OCI-LY7 (cell line): ENCODE data around the gene DUSP21. TPM values are rescaled to one million over a fixed set of nuclear protein-coding genes. Genes with fewer than 3 reads are reported as not detected.
"Not testable (repeated sequence)": the region's sequence is repeated elsewhere in the genome, so short reads cannot be mapped to it uniquely, and the experiment has no call there.

ENCODE experiments used
- BruUV-seq: library from RNA; stranded (reverse); fragments of 400-500 nt; replicated peaks from 2 replicates; lab custom pipeline; 2021; lab: Mats Ljungman, UMichigan
- CTCF ChIA-PET: fragments of 300-600 bp; sonication (Branson Sonifier 250); formaldehyde crosslinking; loops from one replicate; lab custom pipeline; 2022; ENCODE audit warnings: antibody characterized with exemption; ENCODE audit not compliant: unreplicated experiment; lab: Charles Lee
- POLR2A ChIA-PET: fragments of 300-600 bp; sonication (Branson Sonifier 250); formaldehyde crosslinking; loops from one replicate; lab custom pipeline; 2022; ENCODE audit warnings: antibody characterized with exemption; lab: Charles Lee
- DNase-seq: peaks from one replicate; pipeline ENCODE4 v3.0.0-alpha.2; 2015; ENCODE audit warnings: low spot score
- H2AFZ ChIP-seq: fragments of 200-600 bp; sonication (generic), shearing (Covaris generic); 2 replicates; pipeline ENCODE4 v1.6.1; 2014; ENCODE audit warnings: mild to moderate bottlenecking, antibody characterized with exemption, low read length, moderate library complexity
- H3K27ac ChIP-seq: fragments of 200-600 bp; sonication (generic); 2 replicates; pipeline ENCODE4 v1.5.1; 2014; ENCODE audit warnings: mixed run types, low read depth, mild to moderate bottlenecking, moderate library complexity, low read length, inconsistent platforms; ENCODE audit not compliant: poor library complexity, severe bottlenecking
- H3K36me3 ChIP-seq: fragments of 200-600 bp; sonication (generic); 2 replicates; pipeline ENCODE4 v1.6.1; 2014; ENCODE audit warnings: mild to moderate bottlenecking, antibody characterized with exemption, low read length, moderate library complexity, mixed read lengths; ENCODE audit not compliant: insufficient read depth
- H3K4me1 ChIP-seq: fragments of 200-600 bp; sonication (generic); 2 replicates; pipeline ENCODE4 v1.5.1; 2014; ENCODE audit warnings: mild to moderate bottlenecking, low read length; ENCODE audit not compliant: insufficient read depth, poor library complexity, severe bottlenecking
- H3K4me2 ChIP-seq: fragments of 200-600 bp; sonication (generic); 2 replicates; pipeline ENCODE4 v1.6.1; 2014; ENCODE audit warnings: mild to moderate bottlenecking, low read length
- H3K4me3 ChIP-seq: fragments of 200-600 bp; sonication (generic); 2 replicates; pipeline ENCODE4 v1.5.1; 2014; ENCODE audit warnings: mild to moderate bottlenecking, low read depth, low read length; ENCODE audit not compliant: poor library complexity, severe bottlenecking
- H3K79me2 ChIP-seq: fragments of 200-600 bp; sonication (generic); 2 replicates; pipeline ENCODE4 v1.6.1; 2016; ENCODE audit warnings: low read depth, mild to moderate bottlenecking, low read length, moderate library complexity, mixed read lengths; ENCODE audit not compliant: insufficient read depth
- H3K9me2 ChIP-seq: fragments of 200-600 bp; sonication (generic); 2 replicates; pipeline ENCODE4 v1.6.1; 2016; ENCODE audit warnings: mild to moderate bottlenecking, low read length, mixed read lengths; ENCODE audit not compliant: insufficient read depth
- H3K9me3 ChIP-seq: fragments of 200-600 bp; sonication (generic); 2 replicates; pipeline ENCODE4 v1.6.1; 2014; ENCODE audit warnings: mild to moderate bottlenecking, mixed run types, low read length, mixed read lengths
- H4K20me1 ChIP-seq: fragments of 200-600 bp; sonication (generic); 2 replicates; pipeline ENCODE4 v1.6.1; 2014; ENCODE audit warnings: mild to moderate bottlenecking, antibody characterized with exemption, low read length, moderate library complexity, mixed read lengths; ENCODE audit not compliant: insufficient read depth
- CTCF ChIP-seq: fragments of 200-600 bp; sonication (generic); conservative IDR thresholded peaks from 2 replicates; pipeline ENCODE4 v1.5.1; 2014; ENCODE audit warnings: mild to moderate bottlenecking, antibody characterized with exemption, low read length, moderate library complexity, mixed read lengths
- EZH2phosphoT487 ChIP-seq: fragments of 200-600 bp; sonication (generic); IDR thresholded peaks from 2 replicates; pipeline ENCODE4 v1.6.1; 2018; ENCODE audit warnings: low read depth, borderline replicate concordance, mild to moderate bottlenecking, mixed run types, antibody characterized with exemption, low read length, moderate library complexity, mixed read lengths
- intact Hi-C: fragments of 100-400 bp; cut with micrococcal nuclease; formaldehyde crosslinking; loops from one replicate; pipeline ENCODE4 v1.10.0; 2022; ENCODE audit not compliant: unreplicated experiment
- total RNA-seq, 2 experiments: library from RNA; depleted of rRNA in 1 of 2; stranded (reverse); fragments of >200 nt in 1 of 2; shearing (Covaris generic) in 1 of 2; gene quantifications; 2 replicates each; pipeline ENCODE4 v1.2.3, GENCODE V29; 2014 to 2022

Gene DUSP21
- total RNA-seq, 2 experiments from 2014 or later: not detected

- Histone ChIP-seq H3K4me2 (no peak overlapping the region), H3K9me2 (no peaks in the 10 kb centered on the region), H3K27ac (no peak overlapping the region), H3K79me2 (no peaks in the 10 kb centered on the region), H3K36me3 (no peaks in the 10 kb centered on the region), H3K4me1 (no peaks in the 10 kb centered on the region), H4K20me1 (no peaks in the 10 kb centered on the region), H3K9me3 (no peaks in the 10 kb centered on the region), H2AFZ (no peak overlapping the region), H3K4me3 (no peak overlapping the region)
- ChIA-PET CTCF (no interaction called here), POLR2A (no interaction called here)
- no peak for DNase-seq
- intact Hi-C loops: no loop called here
- BruUV-seq: no TSS peak
- no peak for TF ChIP-seq CTCF
Observed at GRCh38 chrX:44844204-44844603, 383 bp downstream of the DUSP21 start.

GRCh38 chrX:44850891-44851290 lies 7.1 kb downstream of the DUSP21 start:
- H2AFZ ChIP-seq, CTCF ChIA-PET, H4K20me1 ChIP-seq, H3K9me3 ChIP-seq, H3K4me3 ChIP-seq, H3K79me2 ChIP-seq, H3K4me1 ChIP-seq, H3K36me3 ChIP-seq, H3K9me2 ChIP-seq, BruUV-seq, H3K27ac ChIP-seq, POLR2A ChIA-PET, DNase-seq, intact Hi-C loops, H3K4me2 ChIP-seq: not testable (repeated sequence)

GRCh38 chrX:44871114-44871645 lies 27.4 kb downstream of the DUSP21 start:
- H3K9me2 ChIP-seq: no peaks in the 10 kb centered on the region
- H4K20me1 ChIP-seq: peaks cover 7% of the 10 kb centered on the region; the same call in 1 of the 2 replicates
- peaks cover 34% of the 10 kb centered on the region for H3K79me2 ChIP-seq
- TF ChIP-seq CTCF (no peak), EZH2phosphoT487 (no peak)
- CTCF ChIA-PET: interaction anchor here (0.7 kb wide), 1 partner anchor 329 kb away, joined by 4 read pairs; no protein-coding TSS in a partner anchor
- H3K4me1 ChIP-seq: peaks cover 5% of the 10 kb centered on the region
- H3K4me3 ChIP-seq: peak overlapping the region; percentile 87
- no TSS peak for BruUV-seq
- POLR2A ChIA-PET: no interaction called here
- no peak for DNase-seq
- H3K27ac ChIP-seq: peak overlapping the region; percentile 79
- intact Hi-C loops: loop anchor here (5.0 kb wide), 1 partner anchor 201 kb away; no protein-coding TSS in a partner anchor
- peak overlapping the region; percentile 67; the same call in 1 of the 2 replicates for H2AFZ ChIP-seq
- no peaks in the 10 kb centered on the region for H3K9me3 ChIP-seq
- H3K36me3 ChIP-seq: no peaks in the 10 kb centered on the region
- peak overlapping the region; percentile 85 for H3K4me2 ChIP-seq
